K562 (cell line): ENCODE measurements around the gene CCDC127. TPM values are rescaled to one million over a fixed set of nuclear protein-coding genes. Genes with fewer than 3 reads are reported as not detected.

Source experiments
- ATAC-seq: fragments of 200-7000 bp; cut with Tn5 transposase; 3 replicates; pipeline ENCODE4 v1.9.1; 2020; ENCODE audit warnings: moderate library complexity
- BruUV-seq: library from RNA; stranded (reverse); fragments of 400-500 nt; replicated peaks from 2 replicates; lab custom pipeline; 2021; lab: Mats Ljungman, UMichigan
- CTCF ChIA-PET: fragments of 300-600 bp; formaldehyde crosslinking; extraction: SDS; loops from one replicate; lab custom pipeline; 2021; ENCODE audit warnings: low intra/inter-chr PET ratio; lab: Yijun Ruan, JAX
- POLR2A ChIA-PET: fragments of 300-600, 350-650 bp; sonication (Branson Sonifier 250); formaldehyde crosslinking; extraction: SDS; loops from one replicate; lab custom pipeline; 2021; ENCODE audit warnings: antibody characterized with exemption, inconsistent platforms; lab: Yijun Ruan, JAX
- DNase-seq, 4 experiments: peaks; one replicate each; pipeline versions ENCODE4 v3.0.0 to v3.0.0-alpha.2; 2011 to 2018; ENCODE audit warnings: low spot score in 3 of 4, mixed read lengths in 3 of 4; ENCODE audit errors: extremely low read depth in 1 of 4
- FAIRE-seq: peaks from 2 replicates; lab custom pipeline; 2011; peaks lifted over from hg19 to GRCh38; lab: Jason Lieb, UNC
- H2AFZ ChIP-seq: 2 replicates; pipeline ENCODE4 v1.6.0; 2011; ENCODE audit warnings: low read depth, low read length, control low read depth, inconsistent platforms
- H3K27ac ChIP-seq: fragments of 200-600 bp; 3 replicates; pipeline ENCODE4 v1.8.0; 2011; ENCODE audit warnings: low read depth, mild to moderate bottlenecking, control low read depth, inconsistent platforms, low read length, moderate library complexity, mixed read lengths; ENCODE audit errors: extremely low read depth
- H3K27me3 ChIP-seq, 2 experiments: fragments of 300-600 bp in 1 of 2; 2 replicates in 1 of 2; 3 replicates in 1 of 2; pipeline versions ENCODE4 v1.6.0 to v1.8.0; 2011; ENCODE audit warnings: inconsistent platforms in 2 of 2, low read length in 2 of 2, mild to moderate bottlenecking in 1 of 2, mixed read lengths in 1 of 2, moderate library complexity in 1 of 2; ENCODE audit not compliant: control insufficient read depth in 2 of 2, insufficient read depth in 2 of 2
- H3K36me3 ChIP-seq: fragments of 300-600 bp; 3 replicates; pipeline ENCODE4 v1.8.0; 2011; ENCODE audit warnings: mild to moderate bottlenecking, low read length, inconsistent platforms; ENCODE audit not compliant: control insufficient read depth, insufficient read depth
- H3K4me1 ChIP-seq, 2 experiments: fragments of 200-600 bp in 1 of 2; replicated peaks in 1 of 2; 2 replicates in 1 of 2; 3 replicates in 1 of 2; pipeline versions ENCODE4 v1.5.1 to v1.8.0; 2011; ENCODE audit warnings: inconsistent platforms in 2 of 2, low read length in 2 of 2, mild to moderate bottlenecking in 1 of 2, mixed read lengths in 1 of 2, moderate library complexity in 1 of 2; ENCODE audit not compliant: control insufficient read depth in 2 of 2, insufficient read depth in 2 of 2
- H3K4me2 ChIP-seq: 2 replicates; pipeline ENCODE4 v1.6.1; 2011; ENCODE audit warnings: low read length, control low read depth, inconsistent platforms, mixed read lengths; ENCODE audit not compliant: insufficient read depth
- H3K4me3 ChIP-seq: fragments of 200-600 bp; sonication (generic), shearing (Covaris generic); 2 replicates; pipeline ENCODE4 v1.5.1; 2016; ENCODE audit warnings: control low read depth, inconsistent platforms
- H3K79me2 ChIP-seq: fragments of 200-600 bp; 3 replicates; pipeline ENCODE4 v1.8.0; 2011; ENCODE audit warnings: low read length, inconsistent platforms; ENCODE audit not compliant: control insufficient read depth, insufficient read depth
- H3K9ac ChIP-seq, 2 experiments: 2 replicates each; pipeline versions ENCODE4 v1.6.0 to v1.6.1; 2011; ENCODE audit warnings: low read depth in 2 of 2, low read length in 2 of 2, control low read depth in 1 of 2, inconsistent platforms in 1 of 2, mild to moderate bottlenecking in 1 of 2, mixed read lengths in 1 of 2; ENCODE audit not compliant: insufficient read depth in 1 of 2
- H3K9me1 ChIP-seq: one replicate; pipeline ENCODE4 v1.6.0; 2011; ENCODE audit warnings: inconsistent platforms, mild to moderate bottlenecking, low read length, moderate library complexity; ENCODE audit not compliant: control insufficient read depth, insufficient read depth
- H3K9me3 ChIP-seq: replicated peaks from 2 replicates; pipeline ENCODE4 v1.5.1; 2011; ENCODE audit warnings: low read depth, low read length, inconsistent platforms; ENCODE audit not compliant: control insufficient read depth, insufficient read depth
- H4K20me1 ChIP-seq: replicated peaks from 2 replicates; pipeline ENCODE4 v1.6.1; 2011; ENCODE audit warnings: low read length, inconsistent platforms, mixed read lengths; ENCODE audit not compliant: control insufficient read depth, insufficient read depth
- CHD1 ChIP-seq: fragments of 200-600 bp; sonication (generic); IDR thresholded peaks from one replicate; pipeline ENCODE4 v1.6.1; 2012; ENCODE audit warnings: mild to moderate bottlenecking, moderate library complexity, low read length, inconsistent platforms
- E4F1 ChIP-seq: fragments of 250-450 bp; sonication (Bioruptor Pico); IDR thresholded peaks from 2 replicates; pipeline ENCODE4 v1.5.0; 2021; ENCODE audit warnings: mild to moderate bottlenecking, borderline replicate concordance
- GTF2F1 ChIP-seq: IDR thresholded peaks from 2 replicates; pipeline ENCODE4 v1.6.1; 2011; ENCODE audit warnings: low read depth, low read length, improper control_type of control experiment
- NFYB ChIP-seq: IDR thresholded peaks from 2 replicates; pipeline ENCODE4 v1.6.1; 2011; ENCODE audit warnings: mild to moderate bottlenecking, moderate library complexity; ENCODE audit not compliant: insufficient read length; ENCODE audit errors: extremely low read depth
- ZNF436 ChIP-seq: fragments of 250-450, 450-650 bp; sonication (Bioruptor Pico); formaldehyde crosslinking; IDR thresholded peaks from 2 replicates; pipeline ENCODE4 v1.7.0; 2020; ENCODE audit warnings: mild to moderate bottlenecking
- ZNF511 ChIP-seq: sonication (generic); formaldehyde crosslinking; IDR thresholded peaks from 2 replicates; pipeline ENCODE4 v1.8.0; 2022; ENCODE audit warnings: mild to moderate bottlenecking, missing genetic modification reagents
- WGBS: fragments of 100-300 bp; shearing (Covaris generic); methylation state at CpG from one replicate; pipeline ENCODE4 v1.1.6; 2016; ENCODE audit warnings: low coverage, mixed read lengths; ENCODE audit not compliant: insufficient coverage; ENCODE audit errors: missing lambda C conversion rate; 5-methylcytosine and 5-hydroxymethylcytosine counted together
- in situ Hi-C: fragments of 300-500 bp; cut with MboI; formaldehyde crosslinking; loops from 4 replicates; pipeline ENCODE4 v1.15.0; 2018; ENCODE audit warnings: inconsistent platforms, mixed read lengths
- intact Hi-C: fragments of 100-400 bp; cut with micrococcal nuclease; formaldehyde crosslinking; loops from 2 replicates; pipeline ENCODE4 v1.14.2; 2022
- polyA plus RNA-seq, 8 experiments: library from polyadenylated mRNA; depleted of rRNA in 4 of 8; stranded (reverse) in 5 of 8; unstranded in 3 of 8; fragments of >200 nt; fragmentation: Nextera tagmentation in 2 of 8; fragmentation: Illumina TruSeq in 1 of 8; extraction: Ambion mirVana in 2 of 8; extraction: Trizol in 1 of 8; gene quantifications; 2 replicates each; pipeline versions ENCODE4 v1.2.1 to v1.2.3, GENCODE V29; 2011 to 2014; ENCODE audit warnings: inconsistent platforms in 1 of 8, missing spikeins in 1 of 8
- total RNA-seq, 7 experiments: library from RNA; depleted of rRNA in 6 of 7; stranded (reverse); fragments of >200 nt in 6 of 7; fragmentation: Illumina TruSeq in 2 of 7; extraction: Trizol in 2 of 7; gene quantifications; 2 replicates each; pipeline versions ENCODE4 v1.2.1 to v1.2.3, GENCODE V29; 2011 to 2021; ENCODE audit warnings: low replicate concordance in 1 of 7

Gene CCDC127
- total and polyA plus RNA-seq, 9 of the 15 experiments (the other 6 are each of a cell fraction or from before 2014, with no cell fraction given) = 2.7 to 4.5 (median 4.1) TPM

DNA sequence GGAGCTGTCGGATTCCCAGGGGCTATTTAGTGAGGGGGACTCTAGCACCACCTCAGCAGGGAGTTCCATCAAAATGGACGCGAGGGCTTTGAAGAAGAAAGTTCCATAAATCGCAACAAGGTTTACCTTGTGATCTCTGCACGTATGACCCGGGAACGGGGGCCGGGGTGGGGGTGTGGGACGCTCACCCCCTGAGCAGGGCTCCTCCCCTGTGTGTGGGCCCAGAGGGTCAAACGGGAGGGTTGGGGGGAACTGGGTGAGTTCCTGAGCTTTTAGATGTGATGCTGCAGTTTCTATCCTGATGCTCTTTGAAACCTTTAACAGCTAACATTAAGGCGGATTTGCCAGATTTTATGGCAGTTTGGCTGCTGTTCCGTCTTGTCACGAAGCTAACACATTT, 45.5 kb downstream of the CCDC127 start:
- Histone ChIP-seq H3K79me2 (no peaks in the 10 kb centered on the region), H3K4me3 (no peak overlapping the region), H3K4me1 (peaks cover 0 to 20% of the 10 kb centered on the region in 2 experiments; a peak in 3 of 5 replicates), H4K20me1 (peaks cover 12% of the 10 kb centered on the region), H3K9me1 (peaks cover 4% of the 10 kb centered on the region), H3K9ac (no peak overlapping the region), H3K27me3 (peaks cover 70 to 90% of the 10 kb centered on the region in 2 experiments), H3K27ac (no peak overlapping the region), H3K4me2 (no peak overlapping the region), H3K9me3 (no peaks in the 10 kb centered on the region), H3K36me3 (no peaks in the 10 kb centered on the region), H2AFZ (no peak overlapping the region)
- ChIA-PET POLR2A (no interaction called here), CTCF (no interaction called here)
- TF ChIP-seq E4F1 (no peak), NFYB (no peak), ZNF511 (no peak), GTF2F1 (no peak), ZNF436 (CRISPR knock-in tag) (no peak), CHD1 (no peak)
- FAIRE-seq (no peak), ATAC-seq (no peak), DNase-seq (no peak)
- in situ Hi-C loops = no loop called here
- BruUV-seq = no TSS peak
- intact Hi-C loops = no loop called here
- 2% methylated on average over 13 of the region's 13 CpGs for WGBS
